Trophoblast cell (in vitro differentiated cells and primary cell): ENCODE results near the gene PASD1.

ENCODE experiments used
- DNase-seq, 2 donors: peaks; one replicate each; pipeline ENCODE4 v3.0.0-alpha.2; 2016
- H2AFZ ChIP-seq: 2 replicates; pipeline ENCODE4 v1.6.1; 2013; ENCODE audit warnings: low read length, moderate library complexity, mild to moderate bottlenecking; ENCODE audit not compliant: insufficient read depth, poor library complexity
- H2AK5ac ChIP-seq: 2 replicates; pipeline ENCODE4 v1.6.1; 2013; ENCODE audit warnings: mild to moderate bottlenecking, low read length
- H2BK120ac ChIP-seq: 2 replicates; pipeline ENCODE4 v1.6.1; 2013; ENCODE audit warnings: low read length, mild to moderate bottlenecking, moderate library complexity; ENCODE audit not compliant: insufficient read depth, poor library complexity
- H2BK12ac ChIP-seq: 2 replicates; pipeline ENCODE4 v1.6.1; 2013; ENCODE audit warnings: mild to moderate bottlenecking, low read length, moderate library complexity
- H2BK5ac ChIP-seq: 2 replicates; pipeline ENCODE4 v1.6.1; 2013; ENCODE audit warnings: low read length, low read depth, moderate library complexity, mild to moderate bottlenecking; ENCODE audit not compliant: poor library complexity
- H3K14ac ChIP-seq: 2 replicates; pipeline ENCODE4 v1.6.1; 2013; ENCODE audit warnings: mild to moderate bottlenecking, low read length
- H3K18ac ChIP-seq: 2 replicates; pipeline ENCODE4 v1.6.1; 2013; ENCODE audit warnings: mild to moderate bottlenecking, low read length
- H3K23ac ChIP-seq: 2 replicates; pipeline ENCODE4 v1.6.1; 2013; ENCODE audit warnings: low read length
- H3K27ac ChIP-seq: 2 replicates; pipeline ENCODE4 v1.5.1; 2013; ENCODE audit warnings: low read depth, mild to moderate bottlenecking, inconsistent platforms, low read length, moderate library complexity
- H3K27me3 ChIP-seq: 2 replicates; pipeline ENCODE4 v1.6.1; 2013; ENCODE audit warnings: inconsistent platforms, mild to moderate bottlenecking, low read length, moderate library complexity; ENCODE audit not compliant: insufficient read depth
- H3K36me3 ChIP-seq, 2 experiments: 1 replicate in 1 of 2; 2 replicates in 1 of 2; pipeline ENCODE4 v1.6.1; 2013; ENCODE audit warnings: low read length in 2 of 2, mild to moderate bottlenecking in 2 of 2, moderate library complexity in 1 of 2; ENCODE audit not compliant: insufficient read depth in 2 of 2, control insufficient read depth in 1 of 2
- H3K4ac ChIP-seq: 2 replicates; pipeline ENCODE4 v1.6.1; 2013; ENCODE audit warnings: low read depth, mild to moderate bottlenecking, low read length, moderate library complexity
- H3K4me1 ChIP-seq, 2 experiments: 1 replicate in 1 of 2; 2 replicates in 1 of 2; pipeline ENCODE4 v1.6.1; 2013; ENCODE audit warnings: low read length in 2 of 2, mild to moderate bottlenecking in 2 of 2, moderate library complexity in 1 of 2; ENCODE audit not compliant: insufficient read depth in 2 of 2, control insufficient read depth in 1 of 2
- H3K4me2 ChIP-seq: 2 replicates; pipeline ENCODE4 v1.6.1; 2013; ENCODE audit warnings: inconsistent platforms, mild to moderate bottlenecking, low read length, moderate library complexity
- H3K4me3 ChIP-seq: 2 replicates; pipeline ENCODE4 v1.5.1; 2013; ENCODE audit warnings: mild to moderate bottlenecking, low read depth, low read length, inconsistent platforms
- H3K79me1 ChIP-seq: one replicate; pipeline ENCODE4 v1.6.1; 2013; ENCODE audit warnings: low read length
- H3K79me2 ChIP-seq: 2 replicates; pipeline ENCODE4 v1.6.1; 2013; ENCODE audit warnings: low read length, mild to moderate bottlenecking; ENCODE audit not compliant: control insufficient read depth, insufficient read depth, poor library complexity
- H3K9ac ChIP-seq: 2 replicates; pipeline ENCODE4 v1.6.1; 2013; ENCODE audit warnings: mild to moderate bottlenecking, low read length
- H3K9me3 ChIP-seq: 2 replicates; pipeline ENCODE4 v1.6.1; 2013; ENCODE audit warnings: low read depth, mild to moderate bottlenecking, control low read depth, inconsistent platforms, low read length; ENCODE audit not compliant: insufficient read depth
- H4K12ac ChIP-seq: 2 replicates; pipeline ENCODE4 v1.6.1; 2013; ENCODE audit warnings: low read depth, mild to moderate bottlenecking, low read length, moderate library complexity
- H4K8ac ChIP-seq: 2 replicates; pipeline ENCODE4 v1.6.1; 2013; ENCODE audit warnings: low read depth, mild to moderate bottlenecking, low read length, moderate library complexity
- H4K91ac ChIP-seq: one replicate; pipeline ENCODE4 v1.6.1; 2013; ENCODE audit warnings: low read depth, mild to moderate bottlenecking, low read length, moderate library complexity
- WGBS: extraction: QIAGEN DNeasy Blood & Tissue Kit; methylation state at CpG from one replicate; pipeline ENCODE4 v1.1.7; 2013; ENCODE audit warnings: missing lambda C conversion rate; ENCODE audit not compliant: insufficient read length, insufficient coverage; ENCODE audit errors: extremely low coverage; 5-methylcytosine and 5-hydroxymethylcytosine counted together

PASD1 gene

GRCh38 chrX:151604931-151605330 is 41.5 kb downstream of the PASD1 start:
- H3K27me3 ChIP-seq: no peaks in the 10 kb centered on the region
- no peak overlapping the region for H3K18ac ChIP-seq
- no peak overlapping the region for H2AFZ ChIP-seq
- no peak overlapping the region for H2BK12ac ChIP-seq
- H3K4me1 ChIP-seq: no peaks in the 10 kb centered on the region
- H3K9ac ChIP-seq: no peak overlapping the region
- no peak overlapping the region for H3K4me2 ChIP-seq
- no peak overlapping the region for H3K23ac ChIP-seq
- H2BK5ac ChIP-seq: no peak overlapping the region
- no peaks in the 10 kb centered on the region for H3K79me1 ChIP-seq
- no peak for DNase-seq
- no CpG with 5 or more reads among the region's 1 CpG for WGBS
- no peak overlapping the region for H3K14ac ChIP-seq
- H3K9me3 ChIP-seq: peaks cover 2% of the 10 kb centered on the region
- no peak overlapping the region for H2AK5ac ChIP-seq
- no peak overlapping the region for H3K4me3 ChIP-seq
- H4K8ac ChIP-seq: no peak overlapping the region
- no peak overlapping the region for H3K27ac ChIP-seq
- no peak overlapping the region for H4K91ac ChIP-seq
- no peaks in the 10 kb centered on the region for H3K36me3 ChIP-seq
- H2BK120ac ChIP-seq: no peak overlapping the region
- H3K79me2 ChIP-seq: no peaks in the 10 kb centered on the region
- no peak overlapping the region for H4K12ac ChIP-seq
- no peak overlapping the region for H3K4ac ChIP-seq

GRCh38 chrX:151609222-151609621 is 45.7 kb downstream of the PASD1 start:
- Histone ChIP-seq H4K8ac (no peak overlapping the region), H3K4ac (no peak overlapping the region), H2BK120ac (no peak overlapping the region), H2BK5ac (no peak overlapping the region), H3K9ac (no peak overlapping the region), H3K14ac (no peak overlapping the region), H4K12ac (no peak overlapping the region), H3K9me3 (no peaks in the 10 kb centered on the region), H3K4me2 (no peak overlapping the region), H3K36me3 (no peaks in the 10 kb centered on the region), H2BK12ac (no peak overlapping the region), H3K4me3 (no peak overlapping the region), H4K91ac (no peak overlapping the region), H3K23ac (no peak overlapping the region), H3K79me1 (no peaks in the 10 kb centered on the region), H3K18ac (no peak overlapping the region), H3K27ac (no peak overlapping the region), H2AFZ (no peak overlapping the region), H3K27me3 (no peaks in the 10 kb centered on the region), H2AK5ac (no peak overlapping the region), H3K4me1 (no peaks in the 10 kb centered on the region), H3K79me2 (no peaks in the 10 kb centered on the region)
- no peak for DNase-seq
- WGBS: no CpG with 5 or more reads among the region's 5 CpGs

DNA sequence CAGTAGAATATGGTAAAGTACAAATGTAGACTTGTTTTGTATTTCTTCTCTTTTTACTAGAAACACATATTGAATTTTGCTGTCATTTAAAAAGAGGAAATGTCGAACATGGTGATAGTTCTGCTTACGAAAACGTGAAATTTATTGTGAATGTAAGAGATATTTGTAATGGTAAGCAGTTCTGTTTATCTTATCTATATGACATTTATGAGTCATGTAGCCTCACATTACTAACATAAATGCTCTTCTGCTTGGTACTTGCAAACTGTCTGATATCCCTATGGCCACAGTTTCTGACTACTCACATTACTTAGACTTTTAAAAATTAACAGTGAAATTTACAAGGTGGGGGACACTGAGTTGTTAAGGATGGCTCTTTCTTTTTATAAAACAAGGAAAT is 57.9 kb downstream of the PASD1 start:
- Histone ChIP-seq H3K27me3 (no peaks in the 10 kb centered on the region), H4K12ac (no peak overlapping the region), H3K27ac (no peak overlapping the region), H2BK12ac (no peak overlapping the region), H4K8ac (no peak overlapping the region), H3K4ac (no peak overlapping the region), H3K79me2 (no peaks in the 10 kb centered on the region), H2BK120ac (no peak overlapping the region), H3K4me2 (no peak overlapping the region), H2AFZ (no peak overlapping the region), H3K4me3 (no peak overlapping the region), H2AK5ac (no peak overlapping the region), H3K36me3 (no peaks in the 10 kb centered on the region), H3K9ac (no peak overlapping the region), H4K91ac (no peak overlapping the region), H3K9me3 (no peaks in the 10 kb centered on the region), H3K18ac (no peak overlapping the region), H3K4me1 (no peaks in the 10 kb centered on the region), H3K23ac (no peak overlapping the region), H3K14ac (no peak overlapping the region), H3K79me1 (no peaks in the 10 kb centered on the region), H2BK5ac (no peak overlapping the region)
- WGBS: no CpG with 5 or more reads among the region's 3 CpGs
- no peak for DNase-seq

DNA sequence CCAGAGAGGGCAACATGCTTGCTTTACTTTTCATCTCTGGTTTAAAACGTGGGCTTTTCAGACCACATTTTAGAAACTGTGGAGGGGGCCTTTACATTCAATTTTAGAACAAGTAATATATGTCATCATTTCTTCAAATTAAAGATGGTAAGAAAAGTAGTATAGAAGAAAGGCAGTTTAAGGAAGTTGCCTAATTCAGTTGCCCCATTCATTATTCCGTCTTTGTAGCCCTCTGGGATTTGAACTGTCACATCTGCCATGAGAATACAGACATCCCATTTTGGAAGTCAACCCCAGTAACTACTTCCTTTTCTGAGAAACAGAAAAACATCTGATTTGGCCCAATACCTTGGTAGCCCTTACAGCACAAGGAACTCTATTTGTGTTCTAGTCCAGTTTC is 61.2 kb downstream of the PASD1 start:
- Histone ChIP-seq H3K23ac (no peak overlapping the region), H3K9ac (no peak overlapping the region), H4K12ac (no peak overlapping the region), H2BK5ac (no peak overlapping the region), H3K79me1 (no peaks in the 10 kb centered on the region), H4K8ac (no peak overlapping the region), H3K4me1 (no peaks in the 10 kb centered on the region), H2AFZ (no peak overlapping the region), H3K27me3 (no peaks in the 10 kb centered on the region), H3K4ac (no peak overlapping the region), H3K27ac (no peak overlapping the region), H2BK12ac (no peak overlapping the region), H3K36me3 (no peaks in the 10 kb centered on the region), H3K18ac (no peak overlapping the region), H4K91ac (no peak overlapping the region), H3K79me2 (no peaks in the 10 kb centered on the region), H2AK5ac (no peak overlapping the region), H2BK120ac (no peak overlapping the region), H3K9me3 (no peaks in the 10 kb centered on the region), H3K14ac (no peak overlapping the region), H3K4me2 (no peak overlapping the region), H3K4me3 (no peak overlapping the region)
- DNase-seq: no peak
- no CpG with 5 or more reads among the region's 2 CpGs for WGBS
